HuH-7 (cell line): ENCODE measurements around the gene KCNN4.
"Not testable (repeated sequence)": the region's sequence is repeated elsewhere in the genome, so short reads cannot be mapped to it uniquely, and the experiment has no call there.

Source experiments
- DNase-seq: peaks from one replicate; pipeline ENCODE4 v3.0.0; 2011; ENCODE audit warnings: low spot score

Gene KCNN4

GRCh38 chr19:43774103-43774939, 6.5 kb downstream of the KCNN4 start:
- DNase-seq = peak; percentile 97

DNA sequence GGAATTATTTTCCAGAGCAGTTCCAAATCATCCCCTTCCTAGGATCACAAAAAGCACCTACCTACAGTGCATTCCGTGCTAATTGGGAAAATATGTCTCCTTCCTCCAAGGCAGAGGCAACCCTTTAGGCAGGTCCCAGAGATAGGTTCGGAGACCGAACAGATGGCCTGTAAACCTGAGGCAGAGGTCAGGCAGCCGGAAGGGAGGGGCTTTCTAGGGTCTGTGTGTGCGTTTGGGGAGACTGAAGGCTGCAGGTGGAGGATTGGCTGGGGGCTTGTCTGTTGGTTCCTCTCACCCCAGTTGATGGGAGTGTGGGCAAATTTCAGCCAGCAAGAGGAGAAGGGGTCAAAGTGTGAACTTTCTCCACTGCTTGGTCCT, 7.1 kb downstream of the KCNN4 start:
- DNase-seq = peak; percentile 64

DNA sequence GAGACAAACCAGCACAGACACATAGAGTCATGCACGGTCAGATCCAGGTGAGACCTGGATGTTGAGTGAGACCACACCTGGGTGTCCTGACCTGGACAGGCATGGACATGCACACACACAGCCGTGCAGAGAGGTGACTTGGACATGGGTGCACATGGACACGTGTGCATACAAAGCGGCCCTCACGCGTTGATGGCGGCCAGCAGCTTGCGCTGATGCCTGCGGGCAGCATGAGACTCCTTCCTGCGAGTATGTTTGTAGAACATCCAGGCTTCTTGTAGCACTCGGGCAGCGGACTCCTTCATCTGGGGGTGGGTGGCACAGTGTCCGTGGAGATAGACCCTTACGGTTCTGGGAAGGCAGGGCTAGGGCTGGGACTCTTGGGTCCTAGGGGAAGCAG, 11.5 kb downstream of the KCNN4 start:
- DNase-seq = no peak

DNA sequence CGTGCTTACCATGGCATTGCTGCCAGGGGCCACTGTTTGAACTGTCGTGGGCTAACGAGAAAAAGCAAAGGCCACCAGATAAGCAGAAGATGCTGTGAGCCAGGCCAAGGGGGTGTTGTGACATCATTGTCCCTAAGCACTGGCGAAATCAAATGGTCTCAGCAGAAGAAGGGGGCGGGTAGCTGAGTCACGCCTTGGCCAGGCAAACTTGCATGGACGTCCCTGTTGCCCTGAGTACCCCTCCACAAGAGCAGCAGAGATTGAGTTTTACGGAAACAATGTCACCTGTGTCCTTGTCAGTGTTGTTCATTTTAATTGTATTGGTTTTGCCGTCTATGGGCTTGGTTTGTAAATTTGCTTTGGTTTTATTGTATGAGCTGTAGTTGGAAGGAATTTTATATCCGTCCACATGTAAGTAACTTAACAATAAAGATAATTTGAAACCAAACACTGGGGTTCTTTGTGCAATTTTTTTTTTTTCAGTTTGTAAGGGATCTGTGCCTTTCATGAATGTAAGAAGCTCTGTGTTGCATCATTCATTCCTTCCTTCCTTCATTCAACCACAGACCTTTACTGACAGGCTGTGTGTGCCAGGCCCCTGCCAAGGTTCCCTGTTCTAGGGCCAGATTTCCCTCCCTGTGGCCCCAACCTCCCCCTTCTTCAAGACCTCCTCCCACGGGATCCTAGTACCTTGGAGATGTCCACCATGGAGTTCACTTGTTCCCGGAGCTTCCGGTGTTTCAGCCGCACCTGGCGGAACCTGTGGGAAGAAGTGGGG, 12.3 kb downstream of the KCNN4 start:
- DNase-seq = no peak

- no peak for DNase-seq
Measured at GRCh38 chr19:43767818-43768217, 13.0 kb downstream of the KCNN4 start.

DNA sequence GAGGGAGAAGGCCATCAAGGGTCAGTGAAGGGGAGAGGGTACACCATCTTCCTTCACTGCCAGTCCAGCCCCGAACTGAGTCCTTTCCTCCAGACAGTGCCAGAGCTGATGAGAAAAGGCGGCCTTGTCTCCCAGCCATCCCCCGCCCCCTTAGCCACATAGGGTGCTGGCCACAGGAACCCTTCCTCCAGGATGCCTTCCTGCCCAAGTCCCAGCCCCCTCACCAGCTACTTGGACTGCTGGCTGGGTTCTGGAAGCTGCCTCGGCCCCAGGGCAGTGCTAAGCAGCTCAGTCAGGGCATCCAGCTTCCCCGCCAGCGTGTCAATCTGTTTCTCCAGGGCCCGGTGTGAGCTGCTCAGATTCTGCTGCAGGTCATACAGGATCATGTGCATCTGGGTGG, 13.5 kb downstream of the KCNN4 start:
- DNase-seq = no peak

GRCh38 chr19:43766755-43767043, 14.1 kb downstream of the KCNN4 start:
- DNase-seq = no peak

DNA sequence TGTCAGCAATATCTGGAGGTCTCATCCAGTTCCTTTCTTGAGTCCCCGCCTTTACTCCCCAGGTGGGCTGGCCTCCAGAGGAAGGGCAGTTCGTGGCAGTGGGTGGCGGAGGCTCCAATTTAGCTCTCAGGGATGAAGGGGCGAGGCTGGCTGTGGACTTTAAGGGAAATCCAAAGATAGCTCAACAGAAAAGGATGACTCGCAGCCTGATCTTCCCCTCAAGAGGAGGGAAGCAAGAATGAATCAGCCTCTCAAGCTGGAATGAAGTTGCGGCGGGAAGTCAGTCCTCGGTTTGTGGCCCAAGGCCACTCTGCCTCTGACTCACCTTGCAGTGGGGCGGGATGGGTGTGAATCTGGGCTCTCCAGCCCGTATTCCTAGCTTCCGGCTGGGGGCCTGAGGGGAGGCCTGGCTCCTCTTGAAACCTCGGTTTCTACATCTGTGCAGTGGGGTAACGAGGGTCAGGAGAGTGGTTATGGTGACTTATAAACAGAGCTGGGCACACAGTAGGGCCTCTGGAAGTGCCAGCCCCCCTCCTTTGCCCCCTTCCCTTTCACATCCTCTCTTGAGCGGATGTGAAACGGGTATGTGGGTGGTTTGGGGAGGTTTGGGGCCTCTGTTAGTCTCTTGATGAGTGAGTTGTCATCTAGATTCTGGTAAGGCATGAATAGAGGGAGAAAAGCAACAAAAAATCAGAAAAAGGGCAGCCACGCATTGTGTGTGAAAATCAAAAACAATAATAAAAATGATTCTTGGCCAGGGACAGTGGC, 15.5 kb downstream of the KCNN4 start:
- DNase-seq = no peak

DNA sequence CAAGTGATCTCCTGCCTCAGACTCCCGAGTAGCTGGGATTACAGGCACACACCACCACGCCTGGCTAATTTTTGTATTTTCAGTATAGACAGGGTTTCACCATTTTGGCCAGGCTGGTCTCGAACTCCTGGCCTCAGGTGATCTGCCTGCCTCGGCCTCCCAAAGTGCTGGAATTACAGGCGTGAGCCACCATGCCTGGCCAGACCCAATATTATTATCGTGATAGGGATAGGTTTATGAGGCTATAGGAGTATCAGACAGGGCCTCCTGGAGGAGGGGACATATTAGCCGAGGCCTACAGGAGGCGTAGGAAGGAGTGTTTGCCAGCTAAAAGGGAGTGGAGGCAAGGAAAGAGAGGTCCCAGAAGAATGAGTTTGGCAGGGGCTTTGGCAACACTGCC, 16.1 kb downstream of the KCNN4 start:
- not testable (repeated sequence) for DNase-seq

- no peak for DNase-seq
Measured at GRCh38 chr19:43763473-43763939, 17.3 kb downstream of the KCNN4 start.

GRCh38 chr19:43762814-43763213, 18.0 kb downstream of the KCNN4 start:
- no peak for DNase-seq

GRCh38 chr19:43760941-43761340, 19.8 kb downstream of the KCNN4 start:
- no peak for DNase-seq

GRCh38 chr19:43759515-43759914, 21.3 kb downstream of the KCNN4 start:
- DNase-seq = no peak

- peak; percentile 81 for DNase-seq
Measured at GRCh38 chr19:43755256-43755801, 25.4 kb downstream of the KCNN4 start.

DNA sequence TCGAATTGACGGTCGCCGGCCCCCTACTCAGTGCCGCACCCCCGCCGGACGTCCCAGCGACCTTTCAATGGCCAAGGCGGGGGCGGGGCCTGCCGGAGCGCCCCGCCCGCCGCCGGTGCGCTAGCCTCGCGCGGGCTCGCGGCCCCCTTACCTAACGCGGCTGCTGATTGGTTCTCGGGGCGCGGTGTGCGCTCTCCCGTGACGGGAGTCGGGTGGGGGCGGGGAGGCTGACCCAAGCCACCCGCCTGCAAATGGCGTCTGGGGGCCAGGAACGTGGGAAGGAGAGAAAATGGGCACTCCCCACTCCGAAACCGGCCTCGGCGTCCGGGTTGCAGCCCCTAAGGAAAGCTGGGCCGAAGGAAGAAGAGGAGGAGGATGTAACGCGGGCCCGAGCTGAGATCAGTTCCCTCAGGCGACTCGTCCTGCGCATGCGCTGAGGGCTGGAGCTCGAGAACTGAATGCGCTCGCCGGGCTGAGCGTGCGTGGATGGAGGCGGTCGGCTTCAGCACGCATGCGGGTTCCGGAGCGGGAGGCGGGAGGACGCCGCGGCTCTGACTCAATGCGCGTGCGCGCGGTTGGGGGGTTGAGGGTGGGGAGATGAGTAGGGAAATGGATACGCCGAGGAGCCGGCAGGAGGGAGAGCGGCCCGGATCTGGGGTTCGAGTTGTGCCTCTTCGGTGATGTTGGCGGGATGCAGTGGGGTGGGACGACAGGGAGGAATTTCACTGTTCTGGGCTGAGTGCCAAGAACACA, 26.1 kb downstream of the KCNN4 start, which contains the start of gene SMG9:
SMG9 (minus strand) TSS at position 460 of the 753 bp plus-strand sequence. CDS start 4,221 bp downstream, outside the sequence.
- DNase-seq = peak; percentile 97

DNA sequence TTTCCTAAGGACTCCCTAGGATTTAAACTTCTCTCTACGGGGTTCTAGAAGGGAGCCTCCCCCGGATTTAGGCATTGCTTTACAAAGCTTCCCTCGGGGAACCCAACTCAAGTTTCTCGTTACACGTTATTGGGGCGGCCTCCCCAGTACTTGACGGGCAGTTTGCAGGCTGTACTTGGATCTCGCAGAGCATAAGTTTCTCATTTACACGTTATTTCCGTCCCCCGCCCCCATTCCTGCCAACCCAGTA, 26.6 kb downstream of the KCNN4 start:
- no peak for DNase-seq

GRCh38 chr19:43752287-43752875, 28.4 kb downstream of the KCNN4 start:
- DNase-seq = no peak

DNA sequence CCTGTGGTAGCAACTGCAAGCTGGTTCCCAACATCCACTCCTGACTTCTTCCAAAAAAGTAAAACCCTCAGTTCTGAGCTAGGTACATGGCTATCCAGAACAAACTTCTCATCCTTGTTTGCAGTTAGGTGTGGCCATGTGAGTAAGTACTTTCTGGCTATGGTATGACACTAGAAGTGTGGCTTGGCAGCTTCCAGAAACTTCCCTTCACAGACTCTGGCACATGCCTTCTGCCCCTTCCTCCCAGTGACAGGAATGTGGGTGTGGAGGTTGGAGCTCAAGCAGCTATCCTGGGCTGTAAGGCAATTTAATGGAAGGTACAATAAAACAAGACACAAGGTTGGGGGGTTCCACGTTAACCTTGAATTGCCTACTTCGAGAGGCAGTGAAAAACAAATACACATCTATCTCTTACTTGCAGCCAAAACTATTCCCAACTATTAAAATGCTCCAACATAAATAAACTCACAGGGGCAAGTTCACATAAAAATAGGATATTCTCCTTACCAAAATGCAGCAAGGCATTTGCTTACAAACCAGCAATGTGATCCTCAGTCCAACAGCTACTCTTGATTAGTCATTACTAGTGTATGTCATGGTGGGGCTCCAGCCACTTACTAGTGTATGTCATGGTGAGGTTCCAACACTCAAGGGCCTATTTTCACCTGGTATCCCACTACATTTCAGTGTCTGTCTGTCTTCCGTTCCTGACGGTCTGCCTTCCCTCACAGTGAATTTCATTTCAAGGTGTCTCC, 29.1 kb downstream of the KCNN4 start:
- DNase-seq = no peak

DNA sequence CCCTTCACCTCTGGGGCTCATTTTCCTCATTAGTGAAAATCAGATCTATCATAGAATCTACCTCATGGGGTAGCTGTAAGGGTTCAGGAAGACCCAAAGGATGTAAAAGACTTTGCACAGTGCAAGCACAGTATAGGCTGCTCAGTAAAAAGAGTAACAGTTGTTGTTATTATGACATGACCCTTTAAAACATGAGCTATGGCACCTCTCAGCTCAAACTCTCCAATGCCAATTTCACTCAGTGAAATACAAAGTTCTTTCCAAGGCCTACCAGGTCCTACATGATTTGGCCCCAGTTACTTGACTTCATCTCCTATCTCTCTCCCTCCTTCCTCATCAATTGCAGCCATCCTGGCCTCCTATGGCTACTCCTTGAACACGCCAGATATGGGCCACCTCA, 30.9 kb downstream of the KCNN4 start:
- DNase-seq = no peak

DNA sequence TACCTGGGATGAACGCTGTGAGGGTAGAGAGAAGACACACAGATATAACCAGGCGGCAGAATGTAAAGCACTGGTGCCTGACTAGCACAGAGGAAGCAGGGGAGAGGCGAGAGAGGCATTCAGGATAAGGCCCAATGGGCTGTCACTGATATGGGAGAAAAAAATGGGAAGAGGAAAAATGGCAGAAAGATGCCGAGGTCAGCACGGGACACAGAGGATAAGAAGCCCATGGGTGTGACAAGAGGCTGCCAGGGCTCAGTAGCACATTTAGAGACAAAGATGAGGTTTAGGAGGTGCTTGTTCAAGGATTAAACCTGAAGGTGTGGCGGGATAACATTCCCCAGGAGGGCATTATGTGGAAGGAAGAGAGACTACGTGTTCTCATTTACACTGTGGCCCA, 31.6 kb downstream of the KCNN4 start:
- DNase-seq = no peak

DNA sequence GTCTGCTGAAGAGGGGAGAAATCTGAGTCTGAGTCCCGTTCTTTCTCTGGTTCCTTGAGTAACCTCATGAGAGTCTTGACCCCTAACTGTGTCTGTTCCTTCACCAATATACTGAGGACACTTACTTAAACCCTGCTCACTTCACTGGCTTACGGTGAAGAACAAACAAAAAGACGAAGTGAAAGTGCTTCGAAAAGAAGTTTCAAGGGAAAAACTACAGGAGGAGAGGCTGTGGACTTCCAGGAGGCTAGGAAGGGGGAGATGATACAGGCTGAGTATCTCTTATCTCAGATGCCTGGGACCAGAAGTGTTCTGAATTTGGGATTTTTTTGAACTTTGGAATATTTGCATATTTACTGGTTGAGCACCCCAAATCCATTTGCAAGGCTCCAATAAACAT, 32.1 kb downstream of the KCNN4 start:
- no peak for DNase-seq
